NCI-H69 (cell line): ENCODE data around the gene AEBP2.
"Not testable (repeated sequence)": the region's sequence is repeated elsewhere in the genome, so short reads cannot be mapped to it uniquely, and the experiment has no call there.

ENCODE experiments used
- DNase-seq: peaks from one replicate; lab custom pipeline; 2025; lab: John Stamatoyannopoulos, UW

Gene AEBP2

DNA sequence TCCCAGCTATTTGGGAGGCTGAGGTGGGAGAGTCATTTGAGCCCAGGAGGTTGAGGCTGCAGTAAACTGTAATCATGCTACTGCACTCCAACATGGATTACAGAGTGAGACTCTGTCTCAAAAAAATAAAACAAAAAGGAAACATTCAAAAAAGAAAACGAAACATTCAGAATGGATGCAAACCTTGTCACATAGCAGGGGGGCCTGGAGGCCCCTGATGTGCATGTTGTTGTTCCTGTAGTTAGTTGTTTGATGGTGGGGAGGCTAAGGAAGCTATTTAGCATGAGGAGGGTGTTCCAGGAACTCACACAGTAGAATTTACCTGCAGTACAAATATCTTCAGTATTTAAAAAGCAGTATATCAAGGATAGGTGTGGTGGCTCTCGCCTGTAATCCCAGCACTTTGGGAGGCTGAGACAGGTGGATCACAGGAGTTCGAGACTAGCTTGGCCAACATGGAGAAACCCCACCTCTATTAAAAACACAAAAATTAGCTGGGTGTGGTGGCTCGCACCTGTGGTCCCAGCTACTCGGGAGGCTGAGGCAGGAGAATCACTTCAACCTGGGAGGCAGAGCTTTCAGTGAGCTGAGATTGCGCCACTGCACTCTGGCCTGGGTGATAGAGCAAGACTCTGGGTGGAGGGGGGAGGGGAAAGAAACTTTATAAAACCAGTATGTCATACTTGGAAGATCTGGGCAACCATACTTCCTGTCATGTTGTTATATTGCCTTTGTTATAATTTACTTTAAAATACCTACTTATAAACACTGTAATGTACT is 17.6 kb upstream of the AEBP2 start:
- no peak for DNase-seq

DNA sequence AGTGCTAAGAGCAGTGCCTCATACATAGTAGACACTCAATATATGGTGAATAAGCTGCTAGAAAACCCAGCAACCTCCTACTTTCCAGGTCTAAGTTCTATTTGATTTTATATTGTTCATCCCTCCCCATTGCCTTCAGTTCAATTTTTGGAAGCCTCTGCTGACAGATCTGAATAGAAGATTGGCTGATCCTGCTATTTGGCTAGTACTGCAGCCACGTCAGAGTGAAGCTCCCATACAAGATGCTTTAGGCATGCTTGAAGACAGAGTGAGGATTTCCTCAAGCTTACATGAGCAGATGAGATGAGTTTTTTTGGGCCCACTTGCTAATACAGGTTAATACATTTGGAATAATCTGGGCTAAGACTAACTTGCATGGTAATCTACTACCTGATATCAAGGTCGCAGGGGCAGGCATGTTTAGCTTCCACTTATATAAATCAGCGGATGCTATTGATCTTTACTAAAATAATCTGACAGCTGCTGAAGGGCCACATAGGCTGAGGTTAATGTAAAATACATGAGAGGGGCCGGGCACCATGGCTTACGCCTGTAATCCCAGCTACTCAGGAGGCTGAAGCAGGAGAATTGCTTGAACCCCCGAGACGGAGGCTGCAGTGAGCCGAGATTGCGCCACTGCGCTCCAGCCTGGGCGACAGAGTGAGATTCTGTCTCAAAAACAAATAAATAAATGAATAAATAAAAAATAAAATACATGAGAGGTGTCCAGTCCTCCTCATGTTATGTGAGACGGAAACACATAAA is 15.9 kb upstream of the AEBP2 start:
- DNase-seq, result no peak

DNA sequence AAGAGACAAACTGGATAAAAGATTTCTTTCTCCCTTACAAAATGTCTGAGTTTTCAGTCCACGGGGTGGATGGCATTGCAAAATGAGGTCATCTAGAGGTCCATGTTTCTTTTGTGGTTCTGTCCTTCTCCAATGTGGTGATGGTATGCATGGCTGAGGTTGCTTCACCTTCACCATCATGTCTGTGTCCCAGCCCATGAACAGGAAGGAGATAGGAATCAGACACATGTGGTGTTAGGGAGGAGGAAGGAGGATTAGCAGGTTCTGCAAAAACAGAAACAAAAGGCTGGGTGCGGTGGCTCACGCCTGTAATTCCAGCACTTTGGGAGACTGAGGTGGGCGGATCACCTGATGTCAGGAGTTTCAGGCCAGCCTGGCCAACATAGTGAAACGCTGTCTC is 11.0 kb upstream of the AEBP2 start:
- no peak for DNase-seq

DNA sequence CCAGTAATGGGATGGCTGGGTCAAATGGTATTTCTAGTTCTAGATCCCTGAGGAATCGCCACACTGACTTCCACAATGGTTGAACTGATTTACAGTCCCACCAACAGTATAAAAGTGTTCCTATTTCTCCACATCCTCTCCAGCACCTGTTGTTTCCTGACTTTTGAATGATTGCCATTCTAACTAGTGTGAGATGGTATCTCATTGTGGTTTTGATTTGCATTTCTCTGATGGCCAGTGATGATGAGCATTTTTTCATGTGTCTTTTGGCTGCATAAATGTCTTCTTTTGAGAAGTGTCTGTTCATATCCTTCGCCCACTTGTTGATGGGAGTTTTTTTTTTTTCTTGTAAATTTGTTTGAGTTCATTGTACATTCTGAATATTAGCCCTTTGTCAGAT is 9.8 kb upstream of the AEBP2 start:
- not testable (repeated sequence) for DNase-seq

DNA sequence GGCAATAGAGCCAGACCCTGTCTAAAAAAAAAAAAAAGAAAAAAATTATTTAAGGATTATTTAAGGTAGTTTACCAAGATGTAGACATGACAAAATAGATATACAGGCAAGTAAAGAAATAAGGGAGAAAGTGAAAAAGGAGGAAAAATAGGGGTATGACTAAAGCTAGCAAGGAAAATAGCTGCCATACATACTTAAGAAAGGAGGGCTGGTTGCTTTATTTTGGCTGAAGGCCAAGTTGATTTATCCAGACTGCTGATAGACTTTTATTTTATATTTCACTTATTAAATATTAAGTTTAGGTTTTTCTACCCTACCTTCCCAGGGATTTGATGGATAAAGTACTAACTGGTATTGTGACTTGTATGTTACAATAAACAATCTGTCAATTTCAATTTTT is 8.3 kb upstream of the AEBP2 start:
- peak; percentile 24 for DNase-seq

DNA sequence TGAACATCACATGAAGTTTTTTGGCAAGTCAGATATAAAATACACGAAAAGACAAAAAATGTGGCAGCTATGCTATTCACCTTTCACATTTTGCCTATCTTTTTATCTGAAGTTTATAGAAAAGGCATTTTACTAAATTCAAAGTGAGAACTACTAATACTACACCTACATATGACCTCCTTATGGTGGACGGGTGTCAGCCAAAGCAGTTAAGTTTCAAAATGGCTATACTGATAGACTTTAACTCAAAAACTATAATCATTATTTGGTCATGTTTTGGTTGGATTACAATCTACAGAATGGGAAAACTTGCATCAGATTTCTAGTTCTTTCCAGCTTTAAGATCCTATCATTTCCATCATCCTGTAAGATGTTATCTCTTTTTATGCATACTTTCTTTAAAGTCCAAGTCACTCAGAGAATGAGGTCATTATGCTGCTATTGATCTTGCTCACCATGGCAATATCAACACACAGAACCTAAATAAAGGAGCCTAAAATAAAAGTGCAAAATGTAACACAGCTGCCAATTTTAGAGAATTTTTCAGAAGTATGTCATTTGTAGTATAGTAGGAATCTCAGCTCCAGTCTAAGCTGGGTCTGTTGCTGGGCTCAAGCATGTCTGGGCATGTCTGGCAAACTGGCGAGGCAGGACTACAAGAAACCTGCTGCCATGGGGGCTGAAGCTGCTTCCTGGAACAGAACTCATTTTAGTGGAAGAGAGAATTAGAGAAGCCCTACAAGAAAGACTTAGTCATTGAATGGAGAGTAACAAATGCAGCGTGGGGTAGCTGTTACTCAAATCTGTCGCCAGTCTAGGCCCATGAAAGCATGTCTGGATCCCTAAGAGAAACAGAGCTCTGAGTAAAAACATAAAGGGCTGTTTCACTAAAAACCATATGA is 7.6 kb upstream of the AEBP2 start:
- peak; percentile 71 for DNase-seq

DNA sequence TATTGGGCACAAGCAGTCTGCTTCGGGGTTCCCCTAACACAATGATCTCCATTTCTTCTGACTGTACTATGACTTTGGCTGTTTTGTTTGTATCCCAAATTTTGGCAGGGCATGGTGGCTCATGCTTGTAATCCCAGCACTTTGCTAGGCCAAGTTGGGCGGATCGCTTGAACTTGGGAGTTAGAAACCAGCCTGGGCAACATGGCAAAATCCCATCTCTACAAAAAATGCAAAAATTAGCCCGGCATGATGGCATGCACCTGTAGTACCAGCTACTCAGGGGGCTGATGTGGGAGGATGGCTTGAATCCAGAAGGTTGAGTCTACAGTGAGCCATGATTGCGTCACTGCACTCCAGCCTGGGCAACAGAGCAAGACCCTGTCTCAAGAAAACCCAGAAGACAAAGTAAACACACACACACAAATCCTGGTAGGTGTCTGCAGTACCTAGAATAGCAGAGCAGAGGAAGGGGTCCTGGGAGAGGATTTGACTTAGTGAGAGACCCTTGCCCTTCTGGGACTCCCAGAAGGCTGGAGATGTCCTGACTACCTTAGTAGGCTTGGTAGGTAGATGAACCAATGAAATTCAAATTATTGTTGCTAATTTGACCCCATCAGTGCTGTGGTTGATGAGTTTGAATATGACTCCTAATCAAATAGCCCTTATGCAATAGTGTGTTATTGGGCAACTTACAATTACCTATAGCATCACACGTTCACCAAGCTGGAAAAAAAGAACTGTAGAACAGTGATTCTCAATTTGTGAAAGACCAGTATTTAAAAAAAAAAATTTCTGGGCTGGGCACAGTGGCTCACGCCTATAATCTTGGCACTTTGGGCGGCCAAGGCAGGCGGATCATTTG is 6.8 kb upstream of the AEBP2 start:
- no peak for DNase-seq

DNA sequence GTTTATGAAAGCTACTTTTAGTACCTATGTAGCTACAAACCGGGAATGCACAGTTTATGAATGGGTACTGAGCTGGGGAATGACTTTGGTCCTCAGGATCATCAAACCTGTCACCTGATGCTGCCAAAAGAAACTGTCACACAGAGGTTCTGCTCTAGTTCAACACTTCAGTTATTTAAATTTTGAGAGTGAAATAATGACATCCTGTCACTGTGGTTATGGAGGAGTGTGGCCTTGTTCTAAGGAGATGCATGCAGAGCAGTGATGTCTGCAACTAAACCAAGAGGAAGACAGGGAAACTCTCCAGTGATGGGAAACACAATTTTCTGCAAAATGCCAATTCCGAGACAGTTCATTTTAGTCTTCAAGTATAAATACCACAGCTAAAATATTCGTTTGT is 4.8 kb upstream of the AEBP2 start:
- no peak for DNase-seq

DNA sequence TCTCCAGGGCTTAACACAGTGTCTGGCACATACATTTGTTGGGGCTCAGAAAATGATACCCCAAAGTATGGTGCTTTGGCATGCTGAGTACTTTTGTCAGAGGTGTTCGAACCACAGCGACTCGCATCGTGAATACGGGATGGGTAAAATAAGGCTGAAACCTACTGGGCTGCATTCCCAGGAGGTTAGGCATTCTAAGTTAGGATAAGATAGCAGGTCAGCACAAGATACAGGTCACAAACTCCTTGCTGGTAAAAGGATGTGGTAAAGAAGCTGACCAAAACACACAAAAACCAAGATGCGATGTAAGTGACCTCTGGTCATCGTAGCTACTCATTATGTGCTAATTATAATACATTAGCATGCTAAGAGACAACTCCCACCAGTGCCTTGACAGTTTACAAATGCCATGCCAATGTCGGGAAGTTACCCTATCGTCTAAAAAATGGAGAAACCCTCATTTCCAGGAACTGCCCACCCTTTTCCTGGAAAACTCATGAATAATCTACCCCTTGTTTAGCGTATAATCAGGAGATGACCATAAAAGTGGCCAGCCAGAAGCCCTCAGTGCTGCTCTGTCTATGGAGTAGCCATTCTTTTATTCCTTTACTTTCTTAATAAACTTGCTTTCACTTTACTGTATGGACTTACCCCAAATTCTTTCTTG is 3.3 kb upstream of the AEBP2 start:
- no peak for DNase-seq

DNA sequence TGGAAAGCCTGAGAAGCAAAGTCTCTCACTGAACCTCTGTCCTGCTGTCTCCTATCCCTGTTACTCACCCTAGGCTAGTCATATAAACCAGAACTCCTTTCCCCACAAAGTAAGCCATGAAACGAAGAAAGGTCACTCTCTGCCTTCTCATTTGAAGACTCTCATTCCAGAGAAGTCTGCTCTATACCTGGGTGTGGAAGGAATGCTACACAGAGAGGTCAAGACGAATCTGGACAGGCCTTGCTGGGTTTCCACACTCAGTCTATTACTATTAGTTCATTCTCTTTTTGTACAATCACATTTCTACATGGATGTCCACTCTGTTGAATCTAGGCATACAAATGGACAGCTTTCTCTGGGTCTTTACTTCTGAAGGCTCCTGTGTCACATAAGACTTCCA is 2.4 kb upstream of the AEBP2 start:
- DNase-seq, result no peak

DNA sequence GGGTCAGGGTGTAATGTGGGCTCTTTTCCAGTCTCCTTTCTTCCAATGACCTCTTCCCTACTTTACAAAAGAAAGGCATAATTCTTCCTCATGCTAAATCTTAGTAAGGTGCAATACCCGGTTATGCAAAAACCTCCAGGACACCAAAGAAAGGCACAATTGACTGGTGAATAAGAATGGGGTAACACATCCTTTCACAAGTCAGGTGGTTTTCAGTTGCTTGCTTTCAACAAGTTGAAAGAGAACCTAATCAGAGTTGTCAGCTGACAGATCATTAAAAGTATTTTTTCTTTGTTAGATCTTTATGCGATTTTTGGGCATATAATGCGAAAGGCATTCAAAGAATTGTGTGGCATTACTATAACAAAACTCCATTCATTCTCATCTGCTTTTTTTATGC is 1.3 kb upstream of the AEBP2 start:
- no peak for DNase-seq

DNA sequence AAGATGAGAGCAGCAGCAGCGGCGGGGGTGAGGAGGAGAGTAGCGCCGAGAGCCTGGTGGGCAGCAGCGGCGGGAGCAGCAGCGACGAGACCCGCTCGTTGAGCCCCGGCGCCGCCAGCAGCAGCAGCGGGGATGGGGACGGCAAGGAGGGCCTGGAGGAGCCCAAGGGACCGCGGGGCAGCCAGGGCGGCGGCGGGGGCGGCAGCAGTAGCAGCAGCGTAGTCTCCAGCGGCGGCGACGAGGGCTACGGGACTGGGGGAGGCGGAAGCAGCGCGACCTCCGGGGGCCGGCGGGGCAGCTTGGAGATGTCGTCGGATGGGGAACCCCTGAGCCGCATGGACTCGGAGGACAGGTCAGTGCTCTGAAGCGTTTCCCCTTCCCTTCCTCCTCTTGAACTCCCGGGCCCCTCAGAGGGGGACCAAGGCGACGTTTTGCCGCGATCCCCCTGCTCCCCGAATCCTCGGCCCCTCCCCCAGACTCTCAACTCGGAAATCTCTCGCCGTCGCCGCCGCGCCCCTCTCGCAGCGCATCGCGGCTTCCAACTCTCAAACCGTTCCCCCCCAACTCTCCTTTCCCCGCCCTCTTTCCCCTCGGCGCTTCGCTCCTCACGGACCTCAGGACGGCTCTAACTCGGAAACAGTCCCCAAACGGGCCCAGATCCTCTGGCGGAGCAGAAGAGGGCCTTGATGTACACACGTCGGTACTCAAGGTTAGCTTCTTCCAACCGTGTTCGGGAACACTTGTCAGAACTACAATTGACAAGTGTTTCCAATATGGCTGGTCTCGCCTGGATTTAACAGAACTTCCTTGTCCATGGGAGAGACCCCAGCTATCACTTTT is 947 bp downstream of the AEBP2 start:
- peak; percentile 50 for DNase-seq

DNA sequence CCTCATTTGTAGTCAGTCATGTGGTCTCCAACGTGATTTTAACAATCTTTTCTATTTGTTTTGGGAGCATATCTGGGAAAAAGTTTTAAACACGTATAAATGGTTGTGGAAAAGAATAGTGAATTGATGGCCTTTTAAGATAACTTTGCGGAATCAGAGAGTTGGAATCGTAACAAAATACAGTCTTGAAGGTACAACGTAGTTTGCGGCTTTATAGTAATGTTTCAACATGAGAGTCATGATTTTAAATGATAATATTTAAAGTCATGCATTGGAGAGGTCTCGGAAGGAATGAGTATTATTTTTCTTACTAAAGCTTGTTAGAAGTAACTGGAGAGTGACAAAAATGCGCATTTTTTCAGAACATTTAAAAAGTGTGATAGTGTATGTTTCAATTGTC is 1.6 kb downstream of the AEBP2 start:
- no peak for DNase-seq

DNA sequence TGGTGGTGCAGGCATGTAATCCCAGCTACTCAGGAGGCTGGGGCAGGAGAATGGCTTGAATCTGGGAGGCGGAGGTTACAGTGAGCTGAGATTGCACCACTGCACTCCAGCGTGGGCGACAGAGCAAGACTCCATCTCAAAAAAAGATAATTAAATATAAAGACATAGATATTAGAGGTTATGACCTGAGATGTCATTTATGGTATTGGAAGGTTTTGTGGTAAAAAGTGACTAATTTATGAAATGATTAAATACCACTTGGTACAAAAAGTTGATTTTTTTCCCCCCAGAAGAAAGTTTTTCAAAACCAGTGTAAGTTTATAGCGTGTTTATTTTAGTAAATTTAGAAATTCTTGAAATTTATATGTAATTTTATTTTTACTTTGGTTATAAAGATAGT is 4.3 kb downstream of the AEBP2 start:
- DNase-seq, result no peak

DNA sequence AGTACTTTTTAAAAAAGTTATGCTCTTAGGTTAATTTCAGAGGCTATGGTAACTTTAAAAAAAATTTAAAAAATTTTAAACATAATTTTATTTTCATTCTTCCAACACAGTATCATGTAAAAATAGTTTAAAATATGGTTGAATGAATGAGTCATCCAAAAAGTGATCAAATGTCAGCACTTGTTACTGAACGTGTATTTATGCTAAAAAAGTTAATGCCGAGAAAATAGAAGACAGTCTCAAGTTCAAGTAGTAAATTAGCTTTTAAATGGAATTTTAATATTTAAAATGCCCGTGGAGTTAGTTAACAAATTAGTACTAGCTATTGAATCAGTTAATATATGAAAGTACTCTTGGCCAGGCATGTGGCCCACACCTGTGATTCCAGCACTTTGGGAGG is 4.8 kb downstream of the AEBP2 start:
- DNase-seq, result no peak

DNA sequence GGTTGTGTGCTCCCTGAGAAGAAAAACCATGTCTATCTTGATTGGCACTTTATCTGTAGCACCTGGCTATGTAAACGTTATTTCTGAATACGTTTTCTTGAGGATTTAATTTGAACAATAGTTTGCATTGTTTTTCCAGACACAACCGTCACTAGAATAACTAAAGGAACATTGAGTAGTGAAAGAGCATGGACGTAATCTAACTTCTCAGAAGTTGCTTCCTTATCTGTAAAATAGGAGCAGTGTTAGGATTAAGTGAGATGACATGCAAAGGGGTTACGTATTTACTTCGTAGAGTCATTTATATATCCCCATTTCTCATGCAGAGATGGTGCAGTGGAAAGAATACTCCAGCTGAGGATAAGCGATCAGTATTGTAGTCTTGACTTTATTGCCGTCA is 8.1 kb downstream of the AEBP2 start:
- no peak for DNase-seq

DNA sequence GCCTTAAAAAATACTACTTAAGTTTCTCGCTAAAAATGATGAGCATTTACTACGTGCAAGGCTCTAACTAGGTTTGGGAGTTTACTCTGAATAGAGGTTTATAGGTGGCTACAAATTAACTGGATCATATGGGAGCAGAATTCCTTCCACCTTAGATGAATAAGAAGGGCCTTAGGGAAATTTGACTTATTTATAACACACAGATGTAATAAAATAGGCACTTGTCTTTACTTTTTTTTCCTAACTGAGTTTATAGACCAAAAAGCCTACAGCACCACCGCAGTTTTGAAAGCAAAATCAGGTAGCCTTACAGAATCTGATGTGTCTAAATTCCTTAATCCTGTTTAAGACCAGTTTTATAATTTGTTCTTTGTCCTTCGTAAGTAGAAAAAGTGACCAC is 10.5 kb downstream of the AEBP2 start:
- DNase-seq, result no peak

DNA sequence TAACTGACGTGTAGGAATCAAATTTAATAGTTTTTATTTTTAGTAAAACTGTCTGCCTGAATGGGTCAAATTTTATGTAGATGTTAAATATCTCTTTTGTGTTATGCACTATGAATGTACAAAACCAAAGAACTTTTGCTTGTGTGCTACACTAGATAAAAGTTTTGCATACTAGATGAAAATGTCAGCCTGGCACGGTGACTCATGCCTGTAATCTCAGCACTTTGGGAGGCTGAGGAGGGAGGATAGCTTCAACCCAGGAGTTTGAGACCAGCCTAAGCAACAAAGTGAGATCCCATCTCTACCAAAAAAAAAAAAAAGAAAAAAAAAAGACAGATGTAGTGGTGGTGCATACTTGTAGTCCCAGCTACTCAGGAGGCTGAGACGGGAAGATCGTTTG is 11.1 kb downstream of the AEBP2 start:
- no peak for DNase-seq

DNA sequence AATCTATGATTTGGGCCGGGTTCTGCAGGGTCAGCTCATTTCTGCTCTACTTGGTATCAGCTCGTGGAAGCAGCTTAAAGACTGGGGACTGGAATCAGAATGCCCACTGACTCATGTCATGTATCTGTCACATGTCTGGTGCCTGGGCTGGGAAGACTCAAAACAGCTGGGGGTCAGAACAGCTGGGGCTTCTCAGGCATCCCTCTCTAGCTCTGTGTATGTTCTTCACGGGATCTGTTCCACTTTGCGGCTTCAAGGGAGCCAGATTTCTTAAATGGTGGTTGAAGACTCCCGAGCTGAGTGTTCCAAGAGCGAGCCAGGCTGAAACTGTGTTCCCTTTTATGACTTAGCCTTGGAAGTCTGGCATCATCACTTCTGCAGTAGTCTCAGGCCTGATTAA is 11.9 kb downstream of the AEBP2 start:
- DNase-seq, result no peak

DNA sequence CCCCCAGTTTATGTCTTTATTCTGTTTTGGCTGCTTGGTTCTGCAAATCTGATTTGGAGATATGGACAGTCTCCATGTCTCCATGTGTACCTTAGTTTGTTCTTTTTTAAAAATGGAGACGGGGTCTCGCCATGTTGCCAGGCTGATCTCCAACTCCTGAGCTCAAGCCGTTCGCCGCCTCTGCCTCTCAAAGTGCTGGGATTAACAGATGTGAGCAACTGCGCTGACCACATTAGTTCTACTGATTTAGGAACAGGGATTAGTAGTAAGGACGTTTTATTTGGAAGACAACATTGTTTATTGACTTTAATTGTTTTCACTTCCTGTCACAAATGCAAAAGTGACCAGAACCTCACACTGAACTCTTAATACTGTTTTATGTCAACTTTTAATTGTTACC is 14.7 kb downstream of the AEBP2 start:
- no peak for DNase-seq
